A549 treated with DMSO at 1 μM for 4 hours (cell line): Measurements from ENCODE around the gene FAM110D. TPM values are rescaled to one million over a fixed set of nuclear protein-coding genes. Genes with fewer than 3 reads are reported as not detected.

Source experiments
- total RNA-seq: library from RNA; stranded (reverse); fragments of 200-300 nt; extraction: Qiagen RNA extraction; gene quantifications from 5 replicates; pipeline ENCODE4 v1.2.3, GENCODE V29; 2022; ENCODE audit warnings: low read depth

FAM110D gene
- total RNA-seq = 0.03 to 0.07 TPM (median 0.04 TPM) in 3 of 5 replicates, not detected in the others

DNA sequence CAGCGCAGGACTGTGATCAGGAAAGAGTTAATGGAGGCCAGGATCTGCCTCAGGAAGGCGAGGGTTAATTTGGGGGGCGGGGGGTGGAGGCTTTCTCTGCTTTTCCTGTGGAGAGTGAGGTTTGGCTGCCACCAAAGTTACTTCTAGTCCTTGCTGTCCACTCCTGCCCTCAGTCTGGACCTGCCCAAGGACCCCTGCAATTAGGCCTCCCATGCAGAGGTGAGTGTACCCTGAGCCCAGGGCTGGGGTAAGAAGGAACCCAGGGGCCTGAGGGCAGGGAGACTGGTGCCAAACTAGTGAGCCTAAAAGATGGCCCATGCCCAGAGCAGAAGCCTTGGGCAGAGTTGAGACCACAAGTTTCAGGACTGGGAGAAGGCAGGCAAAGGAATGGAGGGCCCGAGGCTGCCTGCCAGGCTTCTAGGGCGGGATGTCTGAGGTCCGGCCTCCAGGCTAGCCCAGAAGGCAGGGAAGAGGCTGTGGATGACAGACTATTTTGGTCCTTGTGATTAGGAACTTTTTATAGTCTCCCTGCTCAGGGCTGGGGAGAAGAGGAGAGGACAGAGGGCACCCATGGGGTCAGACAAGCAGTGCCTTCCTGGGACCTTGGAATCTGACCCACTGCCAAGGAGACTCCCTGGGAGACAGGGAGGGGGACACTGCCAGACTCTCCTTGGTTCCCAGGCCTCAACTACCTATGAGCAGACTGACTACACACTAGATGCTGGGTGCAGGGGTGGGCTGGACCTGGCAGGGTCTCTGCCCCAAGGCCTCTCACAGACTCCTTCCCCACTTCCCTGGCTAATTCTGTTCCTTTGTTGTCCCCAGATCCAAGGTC, at the start of gene FAM110D:
TSS of gene FAM110D (plus strand) at position 172 of the 835 bp plus-strand sequence. CDS start 2,213 bp downstream, outside the sequence.

GRCh38 chr1:26111530-26112406, 47.1 kb upstream of the FAM110D start, which contains the start of gene PDIK1L:
Gene PDIK1L (plus strand): TSS chr1:26111824. CDS start chr1:26114309, 2,485 bp downstream.

GRCh38 chr1:26168410-26169197, 9.7 kb downstream of the FAM110D start, which contains the start of gene C1orf232:
Gene C1orf232 (minus strand): TSS chr1:26168963. CDS start chr1:26168499, 464 bp downstream.

GRCh38 chr1:26169669-26170471, 11.0 kb downstream of the FAM110D start, which contains the start of gene ZNF593:
Gene ZNF593 (plus strand): TSS chr1:26169908. CDS start chr1:26169984, 76 bp downstream.

DNA sequence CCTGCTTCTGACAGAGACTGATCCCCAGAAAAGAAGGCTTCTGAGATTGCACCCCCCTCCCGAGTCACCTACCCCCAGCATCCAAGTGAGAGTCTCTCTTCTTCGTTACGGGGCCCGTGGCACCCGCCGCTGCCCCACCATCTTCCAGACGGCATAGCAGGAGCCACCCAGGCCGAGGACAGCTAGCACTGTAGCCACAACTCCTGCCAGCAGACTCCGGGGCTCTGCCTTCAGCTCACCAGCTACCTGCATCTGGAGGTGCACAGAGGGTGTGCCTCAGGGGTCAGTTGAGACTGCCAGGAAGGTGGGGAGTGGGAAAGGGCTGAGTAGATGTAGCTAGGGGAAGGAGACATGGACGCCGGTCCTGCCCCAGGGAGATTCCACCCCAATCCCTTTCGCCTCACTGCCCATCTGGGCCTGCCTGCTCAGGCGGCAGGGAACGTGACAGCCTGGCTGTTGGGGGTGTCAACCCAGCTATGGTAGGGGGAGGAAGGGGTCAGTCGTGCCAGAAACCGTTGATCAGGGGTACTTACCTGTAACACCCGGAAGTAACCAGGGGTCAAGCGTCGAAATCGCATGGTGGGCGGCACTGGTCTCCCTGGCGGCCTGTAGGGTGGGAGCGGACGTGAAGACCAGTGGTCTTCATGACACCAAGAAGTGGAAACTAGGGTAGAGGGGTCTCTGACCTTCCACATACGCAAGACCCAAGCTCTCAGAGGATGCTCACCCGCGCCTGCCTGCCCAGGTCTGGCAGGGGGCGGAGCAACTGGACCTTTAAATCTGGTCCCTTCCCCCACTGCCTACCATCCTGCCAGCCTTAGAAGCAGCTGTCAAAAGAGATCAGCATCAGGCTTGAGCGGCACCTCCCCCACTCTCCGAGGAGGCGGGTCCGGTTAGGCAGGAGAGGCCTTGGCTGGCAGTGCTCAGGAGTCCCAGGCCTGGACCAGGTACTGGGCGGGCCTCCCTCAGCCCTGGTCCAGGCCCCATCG, 12.5 kb downstream of the FAM110D start, which contains the start of gene ZNF593OS:
TSS of gene ZNF593OS (minus strand) at position 749 of the 989 bp plus-strand sequence. CDS start at position 578, 171 bp downstream.

DNA sequence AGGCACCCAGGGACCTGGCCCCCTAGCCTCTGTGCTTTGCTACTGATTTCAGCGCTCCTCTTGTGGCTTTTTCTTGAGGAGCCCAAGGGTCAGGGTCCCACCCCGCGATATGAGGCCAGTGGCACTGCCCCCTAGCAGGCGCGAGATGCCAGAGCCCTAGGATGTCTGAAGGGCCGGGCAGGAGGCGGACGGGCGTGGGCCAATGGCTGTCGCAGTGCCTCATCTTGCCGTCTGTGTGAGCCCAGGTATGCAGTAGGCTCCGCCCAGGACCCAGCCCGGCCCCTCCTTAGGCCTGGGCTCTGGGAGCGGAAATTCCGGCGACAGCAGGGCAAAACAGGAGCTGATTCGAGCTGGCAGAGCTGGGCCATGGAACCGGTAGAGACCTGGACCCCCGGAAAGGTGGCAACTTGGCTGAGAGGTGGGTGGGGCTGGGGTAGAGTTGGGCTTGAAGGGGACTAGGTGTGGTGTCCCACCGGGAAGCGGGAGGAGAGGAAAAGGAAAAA, 18.4 kb downstream of the FAM110D start, which contains the start of gene CNKSR1:
TSS of gene CNKSR1 (plus strand) at position 310 of the 503 bp plus-strand sequence. CDS start at position 367, 57 bp downstream.

DNA sequence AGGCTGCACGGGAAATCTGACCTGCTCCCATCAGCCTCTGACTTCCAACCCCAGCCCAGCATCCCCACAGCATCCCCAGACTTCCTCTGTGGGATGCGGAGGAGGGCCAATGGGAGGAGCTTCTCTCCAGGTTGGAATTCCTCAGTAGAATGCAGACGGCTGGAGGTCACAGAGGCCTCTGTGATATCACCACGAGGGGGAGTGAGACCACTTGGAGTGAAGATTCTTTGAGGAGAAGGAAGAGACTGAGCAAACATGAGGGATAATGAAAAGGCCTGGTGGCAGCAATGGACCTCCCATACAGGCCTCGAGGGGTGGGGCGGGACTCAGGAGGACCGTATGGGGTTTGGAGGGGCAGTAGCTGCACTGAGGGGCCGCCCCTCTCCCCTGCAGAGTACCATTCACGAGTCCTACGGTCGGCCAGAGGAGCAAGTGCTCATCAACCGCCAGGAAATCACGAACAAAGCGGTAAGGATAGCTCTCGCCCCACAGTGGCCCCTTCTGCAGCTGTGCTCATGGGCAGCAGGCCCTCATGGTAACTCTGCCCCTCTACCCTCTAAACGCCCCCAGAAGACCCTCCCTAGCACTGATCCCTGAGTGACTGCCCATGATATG, 31.6 kb downstream of the FAM110D start, which contains the start of gene CATSPER4:
TSS of gene CATSPER4 (plus strand) at position 230 of the 615 bp plus-strand sequence. CDS start at position 256, 26 bp downstream.

Other genes with a start within 250 kb of the FAM110D start
- 7.3 to 9.8 TPM (median 8.0 TPM) in 5 replicates for gene PAFAH2, start 161.0 kb upstream of the FAM110D start, total RNA-seq
- gene EXTL1, start 137.3 kb upstream of the FAM110D start, total RNA-seq = 0.02 TPM in 1 of 5 replicates, not detected in the others
- gene SLC30A2, start 113.0 kb upstream of the FAM110D start, total RNA-seq = 0.05 to 0.11 TPM (median 0.06 TPM) in 4 of 5 replicates, not detected in the other
- gene TRIM63, start 91.4 kb upstream of the FAM110D start, total RNA-seq = not detected in 5 replicates
- gene PDIK1L, start 47.3 kb upstream of the FAM110D start, total RNA-seq = 1.6 to 2.3 TPM (median 2.1 TPM) in 5 replicates
- not detected in 5 replicates for gene C1orf232, start 9.9 kb downstream of the FAM110D start, total RNA-seq
- 53.8 to 74.4 TPM (median 60.3 TPM) in 5 replicates for gene ZNF593, start 10.8 kb downstream of the FAM110D start, total RNA-seq
- gene ZNF593OS, start 12.8 kb downstream of the FAM110D start, total RNA-seq = 0.07 to 0.78 TPM (median 0.21 TPM) in 4 of 5 replicates, not detected in the other
- gene CNKSR1, start 18.4 kb downstream of the FAM110D start, total RNA-seq = 0.21 to 0.76 TPM (median 0.29 TPM) in 5 replicates
- not detected in 5 replicates for gene CATSPER4, start 31.5 kb downstream of the FAM110D start, total RNA-seq
- gene CEP85, start 75.1 kb downstream of the FAM110D start, total RNA-seq = 13.6 to 15.5 TPM (median 15.2 TPM) in 5 replicates
- gene SH3BGRL3, start 121.0 kb downstream of the FAM110D start, total RNA-seq = 113 to 158 TPM (median 154 TPM) in 5 replicates
- 12.5 to 18.4 TPM (median 15.7 TPM) in 5 replicates for gene UBXN11, start 147.6 kb downstream of the FAM110D start, total RNA-seq
- gene CD52, start 158.9 kb downstream of the FAM110D start, total RNA-seq = not detected in 5 replicates
- 1.5 to 2.3 TPM (median 1.7 TPM) in 5 replicates for gene CRYBG2, start 195.1 kb downstream of the FAM110D start, total RNA-seq
- gene ZNF683, start 213.7 kb downstream of the FAM110D start, total RNA-seq = not detected in 5 replicates